ENCODE measurements around the gene SEC61B. TPM values are rescaled to one million over a fixed set of nuclear protein-coding genes. Genes with fewer than 3 reads are reported as not detected.

SEC61B gene
- total and polyA plus RNA-seq, 10 of the 15 experiments (the other 5 are each of a cell fraction or from before 2014, with no cell fraction given): 108 to 747 (median 301) TPM

DNA sequence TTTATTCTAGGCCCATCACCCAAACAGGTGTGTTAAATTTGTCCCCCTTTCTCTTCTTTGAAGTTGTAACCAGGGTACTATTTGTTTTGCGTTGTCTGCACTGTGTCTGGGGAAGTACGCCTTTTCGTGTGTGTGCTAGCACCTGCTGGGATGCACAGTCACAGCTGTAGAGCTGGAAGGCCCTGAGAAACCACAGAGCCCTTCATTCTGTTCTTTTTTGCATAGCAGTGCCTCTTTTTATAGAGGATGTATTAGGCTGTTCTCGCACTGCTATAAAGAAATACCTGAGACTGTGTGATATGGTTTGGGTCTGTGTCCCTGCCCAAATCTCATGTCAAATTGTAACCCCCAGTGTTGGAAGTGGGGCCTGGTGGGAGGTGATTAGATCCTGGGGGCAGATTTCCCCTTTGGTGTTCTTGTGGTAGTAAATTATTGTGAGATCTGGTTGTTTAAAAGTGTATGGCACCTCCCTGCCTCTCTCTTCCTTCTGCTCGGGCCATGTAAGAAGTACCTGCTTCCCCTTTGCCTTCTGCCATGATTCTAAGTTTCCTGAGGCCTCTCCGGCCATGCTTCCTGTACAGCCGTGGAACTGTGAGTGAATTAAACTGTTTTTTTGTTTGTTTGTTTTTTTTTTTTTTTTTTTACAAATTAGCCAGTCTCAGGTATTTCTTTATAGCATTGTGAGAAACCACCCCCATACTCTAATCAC is 14.0 kb downstream of the SEC61B start (continued):
- TF ChIP-seq GABPA (IDR thresholded peaks at IDR 0.05; ENCODE audit: low read depth) (no peak), RBBP5 (conservative IDR thresholded peaks at IDR 0.05) (no peak), KLF5 (IDR thresholded peaks at IDR 0.05; ENCODE audit: partially characterized antibody) (no peak), RCOR1 (conservative IDR thresholded peaks at IDR 0.05; ENCODE audit: low read depth, low read length) (no peak), STAT3 (IDR thresholded peaks at IDR 0.05; ENCODE audit: low read depth, low read length) (no peak), BRCA1 (IDR thresholded peaks at IDR 0.05; ENCODE audit: low read depth, low read length) (no peak), MXI1 (IDR thresholded peaks at IDR 0.05; ENCODE audit: low read depth, low read length) (no peak), IRF4 (IDR thresholded peaks at IDR 0.05; ENCODE audit: low read depth, low read length) (0 out of 2 replicates have a peak, but pooled peaks have one; percentile 64), STAT1 (conservative IDR thresholded peaks at IDR 0.05) (no peak), ZNF24 (IDR thresholded peaks at IDR 0.05) (peak; percentile 79), IKZF1 (conservative IDR thresholded peaks at IDR 0.05) (peak; percentile 88), PAX8 (IDR thresholded peaks at IDR 0.05) (no peak), ASH2L (IDR thresholded peaks at IDR 0.05; ENCODE audit: borderline replicate concordance, low read depth) (0 out of 2 replicates have a peak, but pooled peaks have one; percentile 81), SUPT20H (IDR thresholded peaks at IDR 0.05; ENCODE audit: borderline replicate concordance, control insufficient read depth, low read depth, low read length) (no peak), ZBED1 (IDR thresholded peaks at IDR 0.05; ENCODE audit: borderline replicate concordance) (peak; percentile 67; the same call in 1 of the 2 replicates), KDM1A (IDR thresholded peaks at IDR 0.05; ENCODE audit: borderline replicate concordance) (no peak), NR2C1 (IDR thresholded peaks at IDR 0.05) (no peak)
- TF ChIP-seq, protein P1, sequence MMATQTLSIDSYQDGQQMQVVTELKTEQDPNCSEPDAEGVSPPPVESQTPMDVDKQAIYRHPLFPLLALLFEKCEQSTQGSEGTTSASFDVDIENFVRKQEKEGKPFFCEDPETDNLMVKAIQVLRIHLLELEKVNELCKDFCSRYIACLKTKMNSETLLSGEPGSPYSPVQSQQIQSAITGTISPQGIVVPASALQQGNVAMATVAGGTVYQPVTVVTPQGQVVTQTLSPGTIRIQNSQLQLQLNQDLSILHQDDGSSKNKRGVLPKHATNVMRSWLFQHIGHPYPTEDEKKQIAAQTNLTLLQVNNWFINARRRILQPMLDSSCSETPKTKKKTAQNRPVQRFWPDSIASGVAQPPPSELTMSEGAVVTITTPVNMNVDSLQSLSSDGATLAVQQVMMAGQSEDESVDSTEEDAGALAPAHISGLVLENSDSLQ (IDR thresholded peaks at IDR 0.05): no peak
- TF ChIP-seq, protein P2, sequence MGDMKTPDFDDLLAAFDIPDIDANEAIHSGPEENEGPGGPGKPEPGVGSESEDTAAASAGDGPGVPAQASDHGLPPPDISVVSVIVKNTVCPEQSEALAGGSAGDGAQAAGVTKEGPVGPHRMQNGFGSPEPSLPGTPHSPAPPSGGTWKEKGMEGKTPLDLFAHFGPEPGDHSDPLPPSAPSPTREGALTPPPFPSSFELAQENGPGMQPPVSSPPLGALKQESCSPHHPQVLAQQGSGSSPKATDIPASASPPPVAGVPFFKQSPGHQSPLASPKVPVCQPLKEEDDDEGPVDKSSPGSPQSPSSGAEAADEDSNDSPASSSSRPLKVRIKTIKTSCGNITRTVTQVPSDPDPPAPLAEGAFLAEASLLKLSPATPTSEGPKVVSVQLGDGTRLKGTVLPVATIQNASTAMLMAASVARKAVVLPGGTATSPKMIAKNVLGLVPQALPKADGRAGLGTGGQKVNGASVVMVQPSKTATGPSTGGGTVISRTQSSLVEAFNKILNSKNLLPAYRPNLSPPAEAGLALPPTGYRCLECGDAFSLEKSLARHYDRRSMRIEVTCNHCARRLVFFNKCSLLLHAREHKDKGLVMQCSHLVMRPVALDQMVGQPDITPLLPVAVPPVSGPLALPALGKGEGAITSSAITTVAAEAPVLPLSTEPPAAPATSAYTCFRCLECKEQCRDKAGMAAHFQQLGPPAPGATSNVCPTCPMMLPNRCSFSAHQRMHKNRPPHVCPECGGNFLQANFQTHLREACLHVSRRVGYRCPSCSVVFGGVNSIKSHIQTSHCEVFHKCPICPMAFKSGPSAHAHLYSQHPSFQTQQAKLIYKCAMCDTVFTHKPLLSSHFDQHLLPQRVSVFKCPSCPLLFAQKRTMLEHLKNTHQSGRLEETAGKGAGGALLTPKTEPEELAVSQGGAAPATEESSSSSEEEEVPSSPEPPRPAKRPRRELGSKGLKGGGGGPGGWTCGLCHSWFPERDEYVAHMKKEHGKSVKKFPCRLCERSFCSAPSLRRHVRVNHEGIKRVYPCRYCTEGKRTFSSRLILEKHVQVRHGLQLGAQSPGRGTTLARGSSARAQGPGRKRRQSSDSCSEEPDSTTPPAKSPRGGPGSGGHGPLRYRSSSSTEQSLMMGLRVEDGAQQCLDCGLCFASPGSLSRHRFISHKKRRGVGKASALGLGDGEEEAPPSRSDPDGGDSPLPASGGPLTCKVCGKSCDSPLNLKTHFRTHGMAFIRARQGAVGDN (IDR thresholded peaks at IDR 0.05): peak; percentile 78
- TF ChIP-seq, protein P3, sequence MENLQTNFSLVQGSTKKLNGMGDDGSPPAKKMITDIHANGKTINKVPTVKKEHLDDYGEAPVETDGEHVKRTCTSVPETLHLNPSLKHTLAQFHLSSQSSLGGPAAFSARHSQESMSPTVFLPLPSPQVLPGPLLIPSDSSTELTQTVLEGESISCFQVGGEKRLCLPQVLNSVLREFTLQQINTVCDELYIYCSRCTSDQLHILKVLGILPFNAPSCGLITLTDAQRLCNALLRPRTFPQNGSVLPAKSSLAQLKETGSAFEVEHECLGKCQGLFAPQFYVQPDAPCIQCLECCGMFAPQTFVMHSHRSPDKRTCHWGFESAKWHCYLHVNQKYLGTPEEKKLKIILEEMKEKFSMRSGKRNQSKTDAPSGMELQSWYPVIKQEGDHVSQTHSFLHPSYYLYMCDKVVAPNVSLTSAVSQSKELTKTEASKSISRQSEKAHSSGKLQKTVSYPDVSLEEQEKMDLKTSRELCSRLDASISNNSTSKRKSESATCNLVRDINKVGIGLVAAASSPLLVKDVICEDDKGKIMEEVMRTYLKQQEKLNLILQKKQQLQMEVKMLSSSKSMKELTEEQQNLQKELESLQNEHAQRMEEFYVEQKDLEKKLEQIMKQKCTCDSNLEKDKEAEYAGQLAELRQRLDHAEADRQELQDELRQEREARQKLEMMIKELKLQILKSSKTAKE (IDR thresholded peaks at IDR 0.05; ENCODE audit: low read depth, poor library complexity, severe bottlenecking): peak; percentile 74
- TF ChIP-seq, protein P4, sequence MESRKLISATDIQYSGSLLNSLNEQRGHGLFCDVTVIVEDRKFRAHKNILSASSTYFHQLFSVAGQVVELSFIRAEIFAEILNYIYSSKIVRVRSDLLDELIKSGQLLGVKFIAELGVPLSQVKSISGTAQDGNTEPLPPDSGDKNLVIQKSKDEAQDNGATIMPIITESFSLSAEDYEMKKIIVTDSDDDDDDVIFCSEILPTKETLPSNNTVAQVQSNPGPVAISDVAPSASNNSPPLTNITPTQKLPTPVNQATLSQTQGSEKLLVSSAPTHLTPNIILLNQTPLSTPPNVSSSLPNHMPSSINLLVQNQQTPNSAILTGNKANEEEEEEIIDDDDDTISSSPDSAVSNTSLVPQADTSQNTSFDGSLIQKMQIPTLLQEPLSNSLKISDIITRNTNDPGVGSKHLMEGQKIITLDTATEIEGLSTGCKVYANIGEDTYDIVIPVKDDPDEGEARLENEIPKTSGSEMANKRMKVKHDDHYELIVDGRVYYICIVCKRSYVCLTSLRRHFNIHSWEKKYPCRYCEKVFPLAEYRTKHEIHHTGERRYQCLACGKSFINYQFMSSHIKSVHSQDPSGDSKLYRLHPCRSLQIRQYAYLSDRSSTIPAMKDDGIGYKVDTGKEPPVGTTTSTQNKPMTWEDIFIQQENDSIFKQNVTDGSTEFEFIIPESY (IDR thresholded peaks at IDR 0.05): no peak

Measured in GM12878 (cell line).